GM15510 (cell line): ENCODE measurements around the gene ALG3.

Experiments used
- POLR2A ChIP-seq: IDR thresholded peaks from 3 replicates; pipeline ENCODE4 v1.6.1; 2011; ENCODE audit warnings: borderline replicate concordance; ENCODE audit not compliant: insufficient read length; ENCODE audit errors: extremely low read depth

Gene ALG3

DNA sequence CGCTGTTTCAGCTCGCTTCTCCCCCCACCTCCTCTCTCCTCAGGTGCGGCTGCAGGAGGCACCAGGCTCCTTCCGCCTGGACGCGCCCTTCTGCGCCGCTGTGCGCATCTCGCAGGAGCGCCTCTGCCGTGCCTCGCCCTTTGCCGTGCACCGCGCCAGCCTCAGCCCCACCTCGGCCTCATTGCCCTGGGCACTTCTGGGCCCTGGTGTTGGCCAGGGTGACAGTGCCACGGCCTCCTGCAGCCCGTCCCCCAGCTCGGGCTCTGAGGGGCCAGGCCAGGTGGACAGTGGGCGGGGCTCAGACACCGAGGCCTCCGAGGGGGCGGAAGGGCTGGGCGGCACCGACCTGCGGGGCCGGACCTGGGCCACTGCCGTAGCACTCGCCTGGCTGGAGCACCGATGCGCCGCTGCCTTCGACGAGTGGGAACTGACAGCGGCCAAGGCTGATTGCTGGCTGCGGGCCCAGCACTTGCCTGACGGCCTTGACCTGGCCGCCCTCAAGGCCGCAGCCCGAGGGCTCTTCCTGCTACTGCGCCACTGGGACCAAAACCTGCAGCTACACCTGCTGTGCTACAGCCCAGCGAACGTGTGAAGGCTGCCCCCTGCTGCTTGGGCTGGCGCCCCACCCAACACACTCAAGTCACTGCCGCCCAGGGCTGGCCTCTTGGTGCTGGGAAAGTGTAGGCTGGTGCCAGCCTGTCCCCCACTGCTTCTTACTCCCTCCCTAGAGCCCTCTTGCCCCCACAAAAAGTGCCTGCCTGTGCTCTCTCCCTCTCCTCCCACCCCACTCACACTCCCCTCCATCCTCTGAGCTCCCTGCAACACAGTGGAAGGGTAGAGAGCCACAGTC, 7.1 kb downstream of the ALG3 start:
- TF ChIP-seq POLR2A = no peak

DNA sequence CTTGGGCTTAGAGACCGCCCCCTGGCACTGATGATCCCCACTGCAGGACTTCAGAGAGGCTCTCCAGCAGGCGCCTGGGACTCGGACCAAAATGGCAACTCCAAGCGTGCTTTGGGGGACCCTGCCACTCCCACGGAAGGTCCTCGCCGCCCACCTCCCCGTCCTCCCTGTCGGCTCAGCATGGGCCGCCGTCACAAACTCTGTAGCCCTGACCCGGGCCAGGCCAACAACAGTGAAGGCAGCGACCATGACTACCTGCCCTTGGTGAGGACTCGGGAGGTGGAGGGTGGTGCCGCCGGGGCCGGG, 7.7 kb downstream of the ALG3 start:
- TF ChIP-seq POLR2A = no peak

DNA sequence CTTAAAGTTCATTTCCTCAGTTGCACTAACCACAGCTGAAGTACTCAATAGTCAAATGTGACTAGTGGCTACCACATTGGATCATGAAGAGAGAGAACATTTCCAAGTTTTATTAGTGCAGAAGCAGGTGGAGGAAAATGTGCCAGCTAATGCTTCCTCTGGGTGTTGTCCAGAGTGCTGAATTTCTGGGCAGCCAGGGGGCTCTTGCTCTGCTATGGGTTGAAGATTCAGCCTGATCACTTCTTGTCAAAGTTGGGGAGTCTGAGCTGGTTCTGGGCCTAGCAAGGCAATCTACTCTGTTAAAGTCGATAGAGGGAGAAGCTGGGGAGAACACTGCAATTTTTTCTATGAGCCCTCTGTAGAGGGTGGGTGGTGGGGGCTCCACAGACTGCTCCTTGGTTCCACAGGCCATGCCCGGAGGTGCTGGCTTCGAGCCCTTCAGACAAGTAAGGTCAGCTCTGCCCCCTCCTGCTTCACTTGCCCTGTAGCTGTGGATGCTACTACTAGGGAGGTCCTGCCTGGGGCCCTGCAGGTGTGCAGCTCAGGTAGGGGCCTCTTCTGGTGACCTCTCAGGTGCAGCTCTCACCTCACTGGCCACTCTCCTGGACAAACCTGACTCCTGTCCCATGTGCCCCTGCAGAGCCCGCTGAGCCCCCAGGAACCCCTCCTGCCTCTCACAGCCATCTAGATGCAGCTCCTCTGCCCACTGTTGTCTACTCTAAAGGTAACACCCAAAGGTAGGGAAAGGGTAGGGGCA, 8.2 kb downstream of the ALG3 start:
- TF ChIP-seq POLR2A = no peak

- no peak for TF ChIP-seq POLR2A
These were observed 9.1 kb downstream of the ALG3 start for GRCh38 chr3:184239708-184240107.

- TF ChIP-seq POLR2A = no peak
These were observed 9.5 kb downstream of the ALG3 start for GRCh38 chr3:184239221-184239620.

- TF ChIP-seq POLR2A = no peak
These were observed 10.4 kb downstream of the ALG3 start for GRCh38 chr3:184238246-184238818.

DNA sequence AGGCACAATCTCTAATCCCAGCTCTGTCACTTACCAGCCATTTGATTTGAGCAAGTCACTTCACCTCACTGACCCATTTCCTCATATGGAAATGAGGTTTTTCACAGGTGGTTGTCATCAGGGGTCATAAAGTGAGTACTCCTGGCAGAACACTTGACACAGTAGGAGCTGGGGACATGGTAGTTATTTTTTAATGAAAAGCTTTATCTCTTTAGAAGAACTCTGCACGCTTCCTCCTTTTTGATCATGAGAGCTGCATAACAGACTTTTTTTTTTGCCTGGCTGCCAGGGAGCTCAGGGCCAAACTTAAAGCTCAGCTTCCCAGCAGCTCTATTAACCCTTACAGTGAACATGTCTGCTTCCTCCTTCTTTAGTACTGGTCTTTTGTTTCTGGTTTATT, 11.0 kb downstream of the ALG3 start:
- TF ChIP-seq POLR2A = no peak

- no peak for TF ChIP-seq POLR2A
These were observed 11.6 kb downstream of the ALG3 start for GRCh38 chr3:184237211-184237610.

DNA sequence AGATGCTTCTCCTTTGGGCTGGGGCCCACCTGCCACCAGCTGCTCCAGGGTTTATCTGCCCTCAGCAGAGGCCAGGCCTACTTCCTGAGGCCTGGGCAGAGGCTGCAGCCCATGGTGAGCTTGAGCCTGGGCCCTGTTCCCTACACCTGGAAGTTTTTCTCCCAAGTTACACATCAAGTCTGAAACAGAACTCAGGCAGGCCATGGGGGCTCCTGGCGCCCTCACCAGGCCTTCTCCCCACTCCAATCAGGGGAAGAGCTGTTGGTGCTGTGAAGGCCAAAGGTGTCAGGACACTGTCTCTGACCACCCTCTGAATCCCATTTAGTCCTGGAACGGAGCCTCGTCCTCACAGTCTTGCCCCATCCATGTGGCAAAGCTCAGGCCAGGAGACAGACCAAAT, 12.1 kb downstream of the ALG3 start:
- no peak for TF ChIP-seq POLR2A

GRCh38 chr3:184236033-184236410, 12.7 kb downstream of the ALG3 start:
- no peak for TF ChIP-seq POLR2A

- no peak for TF ChIP-seq POLR2A
These were observed 13.3 kb downstream of the ALG3 start for GRCh38 chr3:184235381-184236032.

DNA sequence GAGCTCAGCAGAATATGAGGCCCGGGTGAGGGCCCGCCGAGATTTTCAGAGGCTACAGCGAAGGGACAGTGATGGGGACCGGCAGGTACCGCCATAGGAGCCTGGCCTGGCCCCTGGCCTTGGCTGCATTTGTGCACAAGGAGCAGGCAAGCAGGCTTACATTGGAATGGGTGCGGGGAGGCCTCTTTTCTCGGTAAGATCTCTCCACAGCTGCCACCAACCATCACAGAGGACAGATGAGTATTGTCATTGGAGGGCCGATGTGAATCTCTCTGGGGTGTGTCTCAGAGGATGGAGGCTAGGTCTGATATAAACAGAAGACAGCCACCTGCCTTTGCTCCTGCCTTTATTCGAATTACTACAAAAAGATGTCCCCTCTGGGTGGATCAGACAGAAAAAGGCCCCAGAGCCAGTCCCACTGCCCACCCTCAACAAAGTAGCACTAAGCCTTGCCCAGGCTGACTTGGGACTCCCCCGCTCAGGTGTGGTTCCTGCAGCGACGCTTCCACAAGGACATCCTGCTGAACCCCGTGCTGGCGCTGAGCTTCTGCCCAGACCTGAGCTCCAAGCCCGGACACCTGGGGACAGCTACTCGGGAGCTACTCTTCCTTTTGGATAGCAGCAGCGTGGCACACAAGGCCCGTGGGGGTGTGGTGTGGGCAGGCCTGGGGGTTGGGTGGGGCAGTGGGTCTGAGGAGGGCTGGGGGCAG, 13.9 kb downstream of the ALG3 start:
- TF ChIP-seq POLR2A = no peak

GRCh38 chr3:184234224-184234623, 14.5 kb downstream of the ALG3 start:
- no peak for TF ChIP-seq POLR2A

DNA sequence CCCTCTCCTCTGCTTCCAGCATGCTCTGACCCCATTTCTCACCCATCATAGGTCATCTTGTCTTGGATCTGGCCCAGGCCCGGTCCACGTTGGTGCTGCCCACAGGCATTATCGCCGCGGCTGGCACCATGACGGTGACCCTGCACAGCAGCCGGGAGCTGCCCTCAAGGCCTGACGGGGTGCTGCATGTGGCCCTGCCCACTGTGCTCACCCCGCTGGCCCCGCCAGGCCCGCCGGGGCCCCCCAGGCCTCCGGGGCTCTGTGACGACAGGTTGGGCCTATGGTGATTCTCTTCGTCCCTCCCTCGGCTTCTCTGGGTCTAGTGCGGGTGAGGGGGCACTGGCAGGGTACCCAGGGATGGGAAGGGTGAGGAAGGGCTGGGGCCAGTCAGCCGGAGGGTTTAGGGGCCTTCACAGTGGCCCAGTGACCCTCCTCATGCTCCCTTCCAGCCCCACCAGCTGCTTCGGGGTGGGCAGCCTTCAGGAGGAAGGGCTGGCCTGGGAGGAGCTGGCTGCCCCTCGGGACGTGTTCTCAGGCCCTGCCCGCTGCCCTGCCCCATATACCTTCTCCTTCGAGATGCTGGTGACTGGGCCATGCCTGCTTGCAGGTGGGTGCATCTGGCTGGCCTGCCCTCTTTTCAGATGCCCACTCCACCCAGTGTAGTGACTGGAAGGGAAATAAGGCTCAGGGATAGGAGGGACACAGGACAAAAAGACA, 15.5 kb downstream of the ALG3 start:
- no peak for TF ChIP-seq POLR2A

DNA sequence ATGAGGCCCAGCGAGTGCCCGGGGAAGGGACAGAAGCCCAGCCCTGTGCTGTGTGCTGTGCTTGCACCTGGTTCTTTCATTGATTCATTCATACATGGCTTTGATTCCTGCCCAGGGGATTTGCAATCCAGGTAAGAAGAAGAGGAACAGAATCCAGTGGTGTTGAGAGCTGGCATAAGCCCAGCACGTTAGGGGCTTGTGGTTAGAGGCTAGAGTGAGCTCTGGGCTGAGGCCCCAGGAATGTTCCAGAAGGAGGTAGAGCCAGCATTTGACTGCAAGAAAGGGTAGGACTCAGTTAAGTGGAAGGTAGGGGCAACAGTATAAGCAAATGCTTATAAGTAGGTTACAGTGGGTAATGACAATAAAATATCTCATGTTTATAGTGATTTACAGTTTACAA, 17.1 kb downstream of the ALG3 start:
- no peak for TF ChIP-seq POLR2A
